Stomach (tissue), 4 donors: ENCODE measurements around the gene TMEM170A.

Source experiments
- EP300 ChIP-seq: sonication (generic); formaldehyde crosslinking; IDR thresholded peaks from one replicate; pipeline ENCODE4 v1.6.1; 2017; ENCODE audit warnings: antibody characterized with exemption
- POLR2A ChIP-seq, 4 donors: fragments of 450-650 bp; IDR thresholded peaks; one replicate each; pipeline ENCODE4 v1.6.1; 2016; ENCODE audit warnings: antibody characterized with exemption in 4 of 4, control low read depth in 2 of 4, mild to moderate bottlenecking in 1 of 4, moderate library complexity in 1 of 4
- TF ChIP-seq, protein P1 (sequence below), 7 experiments: fragments of 450-650 bp in 4 of 7; fragments of 200-600 bp in 3 of 7; sonication (generic) in 3 of 7; IDR thresholded peaks; one replicate each; pipeline ENCODE4 v1.5.1; 2016 to 2019; ENCODE audit warnings: antibody characterized with exemption in 7 of 7, control low read depth in 2 of 7, mild to moderate bottlenecking in 1 of 7

DNA sequence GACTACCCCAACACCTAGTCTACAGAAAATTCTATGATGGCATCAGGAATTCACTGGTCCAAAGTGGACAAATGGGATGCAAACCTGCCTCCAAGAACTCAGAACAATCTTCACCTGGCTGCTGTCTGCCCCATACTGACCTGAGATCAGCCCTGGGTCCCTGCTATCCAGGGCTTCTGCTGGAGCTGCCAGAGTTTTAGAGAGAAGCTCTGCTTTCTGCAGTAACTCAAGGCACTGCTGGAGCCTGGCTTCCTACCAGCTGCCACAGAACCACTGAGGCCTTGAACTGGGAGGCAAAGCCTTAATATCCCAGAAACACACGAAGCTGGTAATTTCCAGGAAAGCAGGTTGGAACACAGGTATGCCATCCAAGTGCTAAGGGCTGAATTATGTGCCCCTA is 7.5 kb downstream of the TMEM170A start:
- TF ChIP-seq, protein P1, sequence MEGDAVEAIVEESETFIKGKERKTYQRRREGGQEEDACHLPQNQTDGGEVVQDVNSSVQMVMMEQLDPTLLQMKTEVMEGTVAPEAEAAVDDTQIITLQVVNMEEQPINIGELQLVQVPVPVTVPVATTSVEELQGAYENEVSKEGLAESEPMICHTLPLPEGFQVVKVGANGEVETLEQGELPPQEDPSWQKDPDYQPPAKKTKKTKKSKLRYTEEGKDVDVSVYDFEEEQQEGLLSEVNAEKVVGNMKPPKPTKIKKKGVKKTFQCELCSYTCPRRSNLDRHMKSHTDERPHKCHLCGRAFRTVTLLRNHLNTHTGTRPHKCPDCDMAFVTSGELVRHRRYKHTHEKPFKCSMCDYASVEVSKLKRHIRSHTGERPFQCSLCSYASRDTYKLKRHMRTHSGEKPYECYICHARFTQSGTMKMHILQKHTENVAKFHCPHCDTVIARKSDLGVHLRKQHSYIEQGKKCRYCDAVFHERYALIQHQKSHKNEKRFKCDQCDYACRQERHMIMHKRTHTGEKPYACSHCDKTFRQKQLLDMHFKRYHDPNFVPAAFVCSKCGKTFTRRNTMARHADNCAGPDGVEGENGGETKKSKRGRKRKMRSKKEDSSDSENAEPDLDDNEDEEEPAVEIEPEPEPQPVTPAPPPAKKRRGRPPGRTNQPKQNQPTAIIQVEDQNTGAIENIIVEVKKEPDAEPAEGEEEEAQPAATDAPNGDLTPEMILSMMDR (IDR thresholded peaks at IDR 0.05), result no peak
- TF ChIP-seq EP300 (no peak), POLR2A (IDR thresholded peaks at IDR 0.05) (no peak)
